WI38 (cell line): ENCODE results near the gene SLCO2B1.

Experiments
- H3K4me3 ChIP-seq: 2 replicates; pipeline ENCODE4 v1.5.1; 2011; ENCODE audit warnings: low read depth, mild to moderate bottlenecking, control low read depth, low read length
- CTCF ChIP-seq: IDR thresholded peaks from 2 replicates; pipeline ENCODE4 v1.5.1; 2012; ENCODE audit warnings: low read depth, mild to moderate bottlenecking, control low read depth, low read length

SLCO2B1 gene

GRCh38 chr11:75145196-75145971 lies 5.5 kb upstream of the SLCO2B1 start:
- TF ChIP-seq CTCF: no peak

GRCh38 chr11:75145972-75146519 lies 4.9 kb upstream of the SLCO2B1 start:
- TF ChIP-seq CTCF: no peak
- H3K4me3 ChIP-seq: no peak overlapping the region

More at GRCh38 chr11:75145196-75145971, 5.5 kb upstream of the SLCO2B1 start:
- no peak overlapping the region for H3K4me3 ChIP-seq

GRCh38 chr11:75146711-75147110 lies 4.2 kb upstream of the SLCO2B1 start:
- TF ChIP-seq CTCF: no peak
- H3K4me3 ChIP-seq: no peak overlapping the region

- no peak overlapping the region for H3K4me3 ChIP-seq
- no peak for TF ChIP-seq CTCF
These were observed 3.6 kb upstream of the SLCO2B1 start for GRCh38 chr11:75147191-75147874.

GRCh38 chr11:75147875-75148263 lies 3.0 kb upstream of the SLCO2B1 start:
- H3K4me3 ChIP-seq: no peak overlapping the region
- no peak for TF ChIP-seq CTCF

GRCh38 chr11:75148436-75148983 lies 2.4 kb upstream of the SLCO2B1 start:
- no peak overlapping the region for H3K4me3 ChIP-seq
- TF ChIP-seq CTCF: no peak
